Fibroblast of pulmonary artery (primary cell): ENCODE data around the gene LHFPL6.

Experiments
- DNase-seq: peaks from one replicate; pipeline ENCODE4 v3.0.0-alpha.2; 2010; ENCODE audit warnings: low read depth
- H3K4me3 ChIP-seq: replicated peaks from 2 replicates; pipeline ENCODE4 v1.5.1; 2011; ENCODE audit warnings: low read depth, mild to moderate bottlenecking, control low read depth, low read length, moderate library complexity
- CTCF ChIP-seq: IDR thresholded peaks from 2 replicates; pipeline ENCODE4 v1.5.1; 2011; ENCODE audit warnings: mild to moderate bottlenecking, control low read depth, low read length, inconsistent platforms; ENCODE audit errors: missing control alignments

LHFPL6 gene

GRCh38 chr13:39571502-39572092, 31.4 kb downstream of the LHFPL6 start:
- TF ChIP-seq CTCF = no peak
- no peak for DNase-seq
- no peak overlapping the region for H3K4me3 ChIP-seq

GRCh38 chr13:39567569-39567968, 35.4 kb downstream of the LHFPL6 start:
- TF ChIP-seq CTCF = no peak
- DNase-seq = no peak
- H3K4me3 ChIP-seq = no peak overlapping the region

GRCh38 chr13:39566216-39566869, 36.6 kb downstream of the LHFPL6 start:
- DNase-seq = no peak
- TF ChIP-seq CTCF = no peak
- H3K4me3 ChIP-seq = no peak overlapping the region

GRCh38 chr13:39565036-39565949, 37.7 kb downstream of the LHFPL6 start:
- H3K4me3 ChIP-seq = peak overlapping the region; percentile 19
- DNase-seq = peak; percentile 93
- no peak for TF ChIP-seq CTCF

GRCh38 chr13:39563470-39563735, 39.6 kb downstream of the LHFPL6 start:
- no peak for DNase-seq
- no peak overlapping the region for H3K4me3 ChIP-seq
- TF ChIP-seq CTCF = no peak

- TF ChIP-seq CTCF = no peak
- no peak for DNase-seq
- no peak overlapping the region for H3K4me3 ChIP-seq
These were observed 41.0 kb downstream of the LHFPL6 start for GRCh38 chr13:39561971-39562370.
